Natural killer cell (primary cell): Measurements from ENCODE around the gene ABHD4. TPM values are rescaled to one million over a fixed set of nuclear protein-coding genes. Genes with fewer than 3 reads are reported as not detected.
A peak's percentile ranks its signal among the peaks of the same experiment; 100 is the strongest.

Experiments
- ATAC-seq, 3 donors: fragments of 150-1000 bp in 2 of 3; fragments of 200-7000 bp in 1 of 3; cut with Tn5 transposase; 1 replicate in 1 of 3; 2 replicates in 2 of 3; pipeline ENCODE4 v1.10.0; 2021; ENCODE audit warnings: mild to moderate bottlenecking in 2 of 3, moderate library complexity in 2 of 3
- DNase-seq, 2 donors: peaks; one replicate each; pipeline versions ENCODE4 v3.0.0 to v3.0.0-alpha.2; 2013 to 2021; ENCODE audit warnings: mixed read lengths in 1 of 2
- H3K27ac ChIP-seq: one replicate; pipeline ENCODE4 v1.5.1; 2013; ENCODE audit warnings: mild to moderate bottlenecking, low read length
- H3K27me3 ChIP-seq: one replicate; pipeline ENCODE4 v1.6.1; 2013; ENCODE audit warnings: low read length; ENCODE audit not compliant: control insufficient read depth, insufficient read depth
- H3K36me3 ChIP-seq: one replicate; pipeline ENCODE4 v1.6.1; 2013; ENCODE audit warnings: low read length; ENCODE audit not compliant: control insufficient read depth, insufficient read depth
- H3K4me1 ChIP-seq: one replicate; pipeline ENCODE4 v1.6.1; 2013; ENCODE audit warnings: low read length; ENCODE audit not compliant: control insufficient read depth, insufficient read depth
- H3K4me3 ChIP-seq: one replicate; pipeline ENCODE4 v1.5.1; 2013; ENCODE audit warnings: low read length
- H3K9me3 ChIP-seq: one replicate; pipeline ENCODE4 v1.6.1; 2013; ENCODE audit warnings: low read length; ENCODE audit not compliant: control insufficient read depth, insufficient read depth
- H3K27ac Mint-ChIP-seq, 2 donors: one replicate each; pipeline ENCODE4 v1.8.0; 2022; ENCODE audit warnings: mild to moderate bottlenecking in 2 of 2, mixed read lengths in 2 of 2, moderate library complexity in 1 of 2
- H3K27me3 Mint-ChIP-seq, 2 donors: one replicate each; pipeline ENCODE4 v1.8.0; 2022; ENCODE audit warnings: low read depth in 2 of 2, mixed read lengths in 2 of 2
- H3K36me3 Mint-ChIP-seq: one replicate; pipeline ENCODE4 v1.8.0; 2022; ENCODE audit warnings: mixed read lengths
- H3K4me1 Mint-ChIP-seq, 2 donors: one replicate each; pipeline ENCODE4 v1.8.0; 2022; ENCODE audit warnings: mixed read lengths in 2 of 2
- H3K4me3 Mint-ChIP-seq: one replicate; pipeline ENCODE4 v1.8.0; 2022; ENCODE audit warnings: mild to moderate bottlenecking, moderate library complexity, mixed read lengths
- H3K9me3 Mint-ChIP-seq, 2 donors: one replicate each; pipeline ENCODE4 v1.8.0; 2022; ENCODE audit warnings: mixed read lengths in 2 of 2
- WGBS: methylation state at CpG from one replicate; pipeline ENCODE4 v1.1.7; 2013; ENCODE audit warnings: missing lambda C conversion rate; ENCODE audit not compliant: insufficient coverage; 5-methylcytosine and 5-hydroxymethylcytosine counted together
- intact Hi-C: fragments of 100-400 bp; cut with micrococcal nuclease; formaldehyde crosslinking; loops from one replicate; pipeline ENCODE4 v1.14.2; 2022
- total RNA-seq, 4 donors: library from RNA; stranded (reverse); fragments of 120-200 nt in 1 of 4; gene quantifications; one replicate each; pipeline versions ENCODE4 v1.2.3 to v1.2.4, GENCODE V29; 2013 to 2022
- TF ChIP-seq, protein P1 (sequence below): fragments of 200-600 bp; IDR thresholded peaks from one replicate; pipeline ENCODE4 v1.8.0; 2022; ENCODE audit warnings: antibody characterized with exemption

Gene ABHD4
- total RNA-seq, 3 donors from 2014 or later (not counting 1 experiment from before 2014, with no cell fraction given): 29.7 to 39.3 (median 30.2) TPM

DNA sequence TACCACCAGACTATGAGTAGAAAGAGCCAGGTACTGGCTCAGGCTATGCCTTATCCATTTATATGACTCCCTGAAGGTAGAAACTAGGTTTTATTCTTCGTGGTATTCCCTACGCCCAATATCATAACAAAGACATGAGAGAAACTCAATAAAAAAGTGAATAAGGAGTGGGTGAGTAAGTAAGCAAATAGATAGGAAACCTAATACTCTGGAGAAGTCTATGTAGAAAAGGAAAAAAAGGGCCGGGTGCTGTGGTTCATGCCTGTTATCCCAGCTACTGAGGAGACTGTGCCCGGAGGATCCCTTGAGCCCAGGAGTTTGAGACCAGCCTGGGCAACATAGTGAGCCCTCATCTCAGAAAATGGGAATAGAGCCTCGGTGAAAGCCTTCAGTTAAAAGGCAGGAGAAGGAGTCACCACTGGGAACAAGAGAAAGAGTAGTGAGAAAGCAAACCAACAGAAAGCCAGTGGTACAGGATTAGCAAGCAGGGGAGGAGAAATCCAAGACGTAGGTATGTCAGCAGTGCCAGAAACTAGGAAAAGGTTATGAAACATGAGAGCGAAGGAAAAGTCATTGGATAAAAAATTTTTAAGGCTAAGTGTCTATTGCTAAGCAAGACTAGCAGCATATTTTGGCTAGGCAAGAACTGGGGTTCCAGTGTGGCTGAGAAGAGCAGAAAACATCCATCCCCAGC is 52.1 kb downstream of the ABHD4 start:
- no peaks in the 10 kb centered on the region for H3K9me3 Mint-ChIP-seq
- WGBS: 95% methylated on average over 7 of the region's 7 CpGs
- no peaks in the 10 kb centered on the region for H3K9me3 ChIP-seq
- H3K4me3 ChIP-seq: no peak overlapping the region
- no peak overlapping the region for H3K4me3 Mint-ChIP-seq
- H3K4me1 ChIP-seq: no peaks in the 10 kb centered on the region
- H3K27me3 ChIP-seq: no peaks in the 10 kb centered on the region
- TF ChIP-seq, protein P1, sequence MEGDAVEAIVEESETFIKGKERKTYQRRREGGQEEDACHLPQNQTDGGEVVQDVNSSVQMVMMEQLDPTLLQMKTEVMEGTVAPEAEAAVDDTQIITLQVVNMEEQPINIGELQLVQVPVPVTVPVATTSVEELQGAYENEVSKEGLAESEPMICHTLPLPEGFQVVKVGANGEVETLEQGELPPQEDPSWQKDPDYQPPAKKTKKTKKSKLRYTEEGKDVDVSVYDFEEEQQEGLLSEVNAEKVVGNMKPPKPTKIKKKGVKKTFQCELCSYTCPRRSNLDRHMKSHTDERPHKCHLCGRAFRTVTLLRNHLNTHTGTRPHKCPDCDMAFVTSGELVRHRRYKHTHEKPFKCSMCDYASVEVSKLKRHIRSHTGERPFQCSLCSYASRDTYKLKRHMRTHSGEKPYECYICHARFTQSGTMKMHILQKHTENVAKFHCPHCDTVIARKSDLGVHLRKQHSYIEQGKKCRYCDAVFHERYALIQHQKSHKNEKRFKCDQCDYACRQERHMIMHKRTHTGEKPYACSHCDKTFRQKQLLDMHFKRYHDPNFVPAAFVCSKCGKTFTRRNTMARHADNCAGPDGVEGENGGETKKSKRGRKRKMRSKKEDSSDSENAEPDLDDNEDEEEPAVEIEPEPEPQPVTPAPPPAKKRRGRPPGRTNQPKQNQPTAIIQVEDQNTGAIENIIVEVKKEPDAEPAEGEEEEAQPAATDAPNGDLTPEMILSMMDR: no peak
- no peak overlapping the region for H3K27ac Mint-ChIP-seq
- H3K27me3 Mint-ChIP-seq: peaks cover 2 to 10% of the 10 kb centered on the region in 2 donors
- no peaks in the 10 kb centered on the region for H3K4me1 Mint-ChIP-seq
- intact Hi-C loops: no loop called here
- no peak for DNase-seq
- no peak overlapping the region for H3K27ac ChIP-seq
- no peak for ATAC-seq
- no peaks in the 10 kb centered on the region for H3K36me3 ChIP-seq
- H3K36me3 Mint-ChIP-seq: no peaks in the 10 kb centered on the region

DNA sequence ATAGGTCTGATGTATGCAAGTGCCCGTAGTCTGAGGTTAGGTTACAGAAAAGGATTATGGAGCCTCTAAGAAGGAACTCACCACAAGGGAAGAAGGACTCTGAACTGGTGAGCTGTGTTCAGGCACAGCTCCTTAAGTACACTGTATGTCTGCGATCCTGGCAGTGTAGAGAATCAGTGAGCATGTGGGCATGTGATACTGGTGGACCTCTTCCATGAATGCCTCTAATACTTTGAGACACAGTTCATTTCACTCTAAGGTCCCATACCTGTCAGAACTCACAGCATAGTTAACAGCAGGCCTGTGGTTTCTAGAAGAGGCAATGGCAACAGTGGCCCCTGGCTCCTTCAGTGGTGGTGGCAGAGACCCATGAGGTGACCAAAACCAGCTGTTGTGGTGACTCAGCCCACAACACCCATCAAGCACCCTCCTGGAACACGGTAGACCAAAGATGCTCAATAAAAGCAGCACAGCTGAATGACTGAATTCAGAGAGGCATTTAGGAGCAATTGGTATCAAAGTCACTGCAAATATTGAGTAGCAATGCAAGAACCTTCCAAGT is 52.9 kb downstream of the ABHD4 start:
- Mint-ChIP-seq H3K4me1 (no peaks in the 10 kb centered on the region), H3K27me3 (peaks cover 2 to 10% of the 10 kb centered on the region in 2 donors), H3K4me3 (no peak overlapping the region), H3K27ac (no peak overlapping the region), H3K36me3 (no peaks in the 10 kb centered on the region), H3K9me3 (no peaks in the 10 kb centered on the region)
- no peaks in the 10 kb centered on the region for H3K36me3 ChIP-seq
- DNase-seq: no peak
- TF ChIP-seq, protein P1: no peak
- no peaks in the 10 kb centered on the region for H3K27me3 ChIP-seq
- intact Hi-C loops: no loop called here
- ATAC-seq: peak in 1 of 3 donors; percentile 52
- H3K27ac ChIP-seq: no peak overlapping the region
- no peak overlapping the region for H3K4me3 ChIP-seq
- no peaks in the 10 kb centered on the region for H3K9me3 ChIP-seq
- 53% methylated on average over 3 of the region's 3 CpGs for WGBS
- no peaks in the 10 kb centered on the region for H3K4me1 ChIP-seq

DNA sequence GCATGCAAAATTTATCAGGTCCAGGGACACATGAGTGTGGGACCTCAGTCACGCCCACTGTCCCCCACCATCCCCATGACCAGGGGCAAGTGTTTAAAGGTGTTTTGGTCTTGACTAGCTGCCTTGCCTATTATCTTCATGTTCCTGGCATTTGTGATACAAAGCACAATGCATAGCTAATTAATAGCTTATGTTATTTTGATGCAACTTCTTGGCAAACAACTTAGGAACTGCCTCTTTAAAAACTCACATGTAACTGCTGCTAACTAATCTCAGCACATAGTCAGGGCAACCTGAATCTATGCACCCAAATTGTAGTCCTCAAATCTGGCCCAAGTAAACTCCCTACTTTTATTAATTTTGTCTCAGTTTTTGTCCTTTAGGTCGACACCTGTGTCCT is 53.5 kb downstream of the ABHD4 start:
- no peak for DNase-seq
- H3K36me3 Mint-ChIP-seq: no peaks in the 10 kb centered on the region
- H3K27ac Mint-ChIP-seq: no peak overlapping the region
- no peaks in the 10 kb centered on the region for H3K4me1 ChIP-seq
- H3K36me3 ChIP-seq: no peaks in the 10 kb centered on the region
- H3K4me3 ChIP-seq: no peak overlapping the region
- no peak for ATAC-seq
- H3K9me3 ChIP-seq: no peaks in the 10 kb centered on the region
- no peak overlapping the region for H3K27ac ChIP-seq
- 86% methylated on average over 2 of the region's 2 CpGs for WGBS
- H3K27me3 ChIP-seq: no peaks in the 10 kb centered on the region
- H3K27me3 Mint-ChIP-seq: peaks cover 2 to 10% of the 10 kb centered on the region in 2 donors
- intact Hi-C loops: no loop called here
- H3K4me3 Mint-ChIP-seq: no peak overlapping the region
- H3K9me3 Mint-ChIP-seq: no peaks in the 10 kb centered on the region
- no peaks in the 10 kb centered on the region for H3K4me1 Mint-ChIP-seq
- TF ChIP-seq, protein P1: no peak
